ENCODE results near the gene RAET1E.
"Not testable (repeated sequence)": the region's sequence is repeated elsewhere in the genome, so short reads cannot be mapped to it uniquely, and the experiment has no call there.

RAET1E gene

GRCh38 chr6:149913085-149913484 is 15.2 kb upstream of the RAET1E start:
- no peak for TF ChIP-seq CTCF (conservative IDR thresholded peaks at IDR 0.05; ENCODE audit: low read depth, low read length)
- DNase-seq (ENCODE audit: low read depth) = no peak
- no peak overlapping the region for H3K4me3 ChIP-seq (ENCODE audit: low read depth, low read length)

- not testable (repeated sequence) for H3K4me3 ChIP-seq (ENCODE audit: low read depth, low read length); DNase-seq (ENCODE audit: low read depth)
Observed at GRCh38 chr6:149912680-149913079, 14.8 kb upstream of the RAET1E start.

- no peak overlapping the region for H3K4me3 ChIP-seq (ENCODE audit: low read depth, low read length)
- DNase-seq (ENCODE audit: low read depth) = no peak
- no peak for TF ChIP-seq CTCF (conservative IDR thresholded peaks at IDR 0.05; ENCODE audit: low read depth, low read length)
Observed at GRCh38 chr6:149910721-149911151, 12.8 kb upstream of the RAET1E start.

- TF ChIP-seq CTCF (conservative IDR thresholded peaks at IDR 0.05; ENCODE audit: low read depth, low read length) = no peak
- DNase-seq (ENCODE audit: low read depth) = no peak
- H3K4me3 ChIP-seq (ENCODE audit: low read depth, low read length) = no peak overlapping the region
Observed at GRCh38 chr6:149909701-149910470, 12.0 kb upstream of the RAET1E start.

GRCh38 chr6:149908480-149908879 is 10.6 kb upstream of the RAET1E start:
- DNase-seq (ENCODE audit: low read depth); H3K4me3 ChIP-seq (ENCODE audit: low read depth, low read length): not testable (repeated sequence)

GRCh38 chr6:149907317-149907716 is 9.4 kb upstream of the RAET1E start:
- no peak for DNase-seq (ENCODE audit: low read depth)
- H3K4me3 ChIP-seq (ENCODE audit: low read depth, low read length) = no peak overlapping the region
- TF ChIP-seq CTCF (conservative IDR thresholded peaks at IDR 0.05; ENCODE audit: low read depth, low read length) = no peak

- no peak for TF ChIP-seq CTCF (conservative IDR thresholded peaks at IDR 0.05; ENCODE audit: low read depth, low read length)
Observed at GRCh38 chr6:149906405-149906804, 8.5 kb upstream of the RAET1E start.

GRCh38 chr6:149905911-149906371 is 8.0 kb upstream of the RAET1E start:
- DNase-seq (ENCODE audit: low read depth) = no peak
- no peak for TF ChIP-seq CTCF (conservative IDR thresholded peaks at IDR 0.05; ENCODE audit: low read depth, low read length)
- no peak overlapping the region for H3K4me3 ChIP-seq (ENCODE audit: low read depth, low read length)

More at GRCh38 chr6:149906405-149906804, 8.5 kb upstream of the RAET1E start:
- H3K4me3 ChIP-seq (ENCODE audit: low read depth, low read length) = no peak overlapping the region
- DNase-seq (ENCODE audit: low read depth) = no peak

Measured in choroid plexus epithelial cell (primary cell).